ENCODE data around the gene VPS37D. TPM values are rescaled to one million over a fixed set of nuclear protein-coding genes. Genes with fewer than 3 reads are reported as not detected.

Gene VPS37D
- total RNA-seq, 1 experiment from 2014 or later, result 5.7 TPM

DNA sequence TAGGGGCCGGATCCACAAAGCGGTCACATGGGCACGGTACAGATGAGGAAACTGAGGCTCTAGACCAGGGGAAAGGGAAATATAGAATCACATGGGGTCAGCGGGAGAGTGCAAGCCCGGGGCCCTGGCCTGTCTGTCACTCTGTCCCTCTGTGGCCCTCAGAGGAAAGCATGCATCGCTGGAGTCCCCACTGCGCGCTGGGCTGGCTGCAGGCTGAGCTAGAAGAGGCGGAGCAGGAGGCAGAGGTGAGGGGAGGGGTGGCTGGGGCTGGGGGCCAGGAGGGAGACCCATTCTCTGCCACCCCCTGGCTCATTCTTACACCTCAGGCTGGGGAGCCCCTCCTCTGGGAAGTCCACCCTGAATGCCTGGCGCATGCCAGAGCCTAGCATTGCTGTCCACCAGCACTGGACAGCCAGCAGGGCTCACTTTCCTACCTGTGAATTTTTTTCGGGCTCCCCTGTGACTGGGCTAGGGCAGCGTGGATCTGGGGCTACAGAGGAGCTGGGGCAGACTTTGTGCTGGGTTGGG lies 2.3 kb downstream of the VPS37D start:
- CTCF ChIA-PET, result interaction anchor here (0.5 to 6.1 kb wide), 13 partner anchors 23 to 122 kb away, joined by 3 to 93 read pairs (median 7); no protein-coding TSS in a partner anchor
- no peak for DNase-seq (ENCODE audit: low spot score)
- no peak overlapping the region for H3K4me3 Mint-ChIP-seq

More for the DNA sequence above, 2.3 kb downstream of the VPS37D start:
- Mint-ChIP-seq H3K27me3 (ENCODE audit: low read depth) (peaks cover 14% of the 10 kb centered on the region), H3K4me1 (peaks cover 34% of the 10 kb centered on the region), H3K36me3 (no peaks in the 10 kb centered on the region), H3K9me3 (no peaks in the 10 kb centered on the region), H3K27ac (no peak overlapping the region)
- ATAC-seq, result no peak
- TF ChIP-seq, protein P1, sequence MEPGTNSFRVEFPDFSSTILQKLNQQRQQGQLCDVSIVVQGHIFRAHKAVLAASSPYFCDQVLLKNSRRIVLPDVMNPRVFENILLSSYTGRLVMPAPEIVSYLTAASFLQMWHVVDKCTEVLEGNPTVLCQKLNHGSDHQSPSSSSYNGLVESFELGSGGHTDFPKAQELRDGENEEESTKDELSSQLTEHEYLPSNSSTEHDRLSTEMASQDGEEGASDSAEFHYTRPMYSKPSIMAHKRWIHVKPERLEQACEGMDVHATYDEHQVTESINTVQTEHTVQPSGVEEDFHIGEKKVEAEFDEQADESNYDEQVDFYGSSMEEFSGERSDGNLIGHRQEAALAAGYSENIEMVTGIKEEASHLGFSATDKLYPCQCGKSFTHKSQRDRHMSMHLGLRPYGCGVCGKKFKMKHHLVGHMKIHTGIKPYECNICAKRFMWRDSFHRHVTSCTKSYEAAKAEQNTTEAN (CRISPR knock-in tag; IDR thresholded peaks at IDR 0.05), result no peak
- TF ChIP-seq JAZF1 (CRISPR knock-in tag; IDR thresholded peaks at IDR 0.05) (no peak), ELF4 (CRISPR knock-in tag; IDR thresholded peaks at IDR 0.05; ENCODE audit: low read depth) (no peak), FOXK1 (CRISPR knock-in tag; IDR thresholded peaks at IDR 0.05) (no peak), ZBTB21 (CRISPR knock-in tag; IDR thresholded peaks at IDR 0.05; ENCODE audit: borderline replicate concordance) (no peak), MXD4 (CRISPR knock-in tag; IDR thresholded peaks at IDR 0.05; ENCODE audit: borderline replicate concordance) (no peak), GTF2I (CRISPR knock-in tag; conservative IDR thresholded peaks at IDR 0.05) (no peak), ZNF671 (CRISPR knock-in tag; IDR thresholded peaks at IDR 0.05) (no peak), ZNF232 (CRISPR knock-in tag; IDR thresholded peaks at IDR 0.05) (no peak), CREB1 (CRISPR knock-in tag; IDR thresholded peaks at IDR 0.05) (no peak), TP53 (CRISPR knock-in tag; IDR thresholded peaks at IDR 0.05) (no peak)
- TF ChIP-seq, protein P2, sequence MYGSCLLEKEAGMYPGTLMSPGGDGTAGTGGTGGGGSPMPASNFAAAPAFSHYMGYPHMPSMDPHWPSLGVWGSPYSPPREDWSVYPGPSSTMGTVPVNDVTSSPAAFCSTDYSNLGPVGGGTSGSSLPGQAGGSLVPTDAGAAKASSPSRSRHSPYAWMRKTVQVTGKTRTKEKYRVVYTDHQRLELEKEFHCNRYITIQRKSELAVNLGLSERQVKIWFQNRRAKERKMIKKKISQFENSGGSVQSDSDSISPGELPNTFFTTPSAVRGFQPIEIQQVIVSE (CRISPR knock-in tag; IDR thresholded peaks at IDR 0.05; ENCODE audit: borderline replicate concordance), result no peak
- TF ChIP-seq, protein P3, sequence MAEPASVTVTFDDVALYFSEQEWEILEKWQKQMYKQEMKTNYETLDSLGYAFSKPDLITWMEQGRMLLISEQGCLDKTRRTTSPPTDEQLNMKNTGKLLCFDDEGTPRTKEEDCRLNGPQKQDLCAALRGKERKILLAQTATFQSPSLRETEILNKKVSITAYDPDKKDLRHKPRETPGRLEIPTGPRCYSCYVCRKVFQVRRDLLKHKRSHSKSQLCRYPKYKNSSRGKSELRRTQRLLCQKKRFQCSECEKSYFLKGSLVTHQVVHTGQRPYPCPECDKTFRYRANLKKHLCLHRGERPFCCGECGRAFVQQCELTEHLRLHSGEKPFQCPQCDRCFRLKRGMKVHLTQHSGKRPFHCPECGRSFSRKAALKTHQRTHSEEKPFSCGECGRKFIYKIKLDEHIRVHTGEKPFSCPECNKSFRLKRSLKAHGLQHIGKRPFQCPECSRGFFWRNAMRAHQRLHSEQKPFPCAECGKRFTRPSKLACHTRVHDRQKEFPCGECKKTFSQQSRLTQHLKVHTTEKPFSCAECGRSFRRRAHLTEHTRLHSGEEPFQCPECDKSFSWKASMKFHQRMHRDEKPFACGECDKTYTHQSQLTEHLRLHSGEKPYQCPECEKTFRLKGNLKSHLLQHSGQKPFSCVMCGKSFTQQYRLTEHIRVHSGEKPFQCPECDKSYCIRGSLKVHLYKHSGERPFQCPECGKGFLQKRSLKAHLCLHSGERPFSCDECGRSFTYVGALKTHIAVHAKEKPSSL (CRISPR knock-in tag; conservative IDR thresholded peaks at IDR 0.05), result no peak
- TF ChIP-seq, protein P4, sequence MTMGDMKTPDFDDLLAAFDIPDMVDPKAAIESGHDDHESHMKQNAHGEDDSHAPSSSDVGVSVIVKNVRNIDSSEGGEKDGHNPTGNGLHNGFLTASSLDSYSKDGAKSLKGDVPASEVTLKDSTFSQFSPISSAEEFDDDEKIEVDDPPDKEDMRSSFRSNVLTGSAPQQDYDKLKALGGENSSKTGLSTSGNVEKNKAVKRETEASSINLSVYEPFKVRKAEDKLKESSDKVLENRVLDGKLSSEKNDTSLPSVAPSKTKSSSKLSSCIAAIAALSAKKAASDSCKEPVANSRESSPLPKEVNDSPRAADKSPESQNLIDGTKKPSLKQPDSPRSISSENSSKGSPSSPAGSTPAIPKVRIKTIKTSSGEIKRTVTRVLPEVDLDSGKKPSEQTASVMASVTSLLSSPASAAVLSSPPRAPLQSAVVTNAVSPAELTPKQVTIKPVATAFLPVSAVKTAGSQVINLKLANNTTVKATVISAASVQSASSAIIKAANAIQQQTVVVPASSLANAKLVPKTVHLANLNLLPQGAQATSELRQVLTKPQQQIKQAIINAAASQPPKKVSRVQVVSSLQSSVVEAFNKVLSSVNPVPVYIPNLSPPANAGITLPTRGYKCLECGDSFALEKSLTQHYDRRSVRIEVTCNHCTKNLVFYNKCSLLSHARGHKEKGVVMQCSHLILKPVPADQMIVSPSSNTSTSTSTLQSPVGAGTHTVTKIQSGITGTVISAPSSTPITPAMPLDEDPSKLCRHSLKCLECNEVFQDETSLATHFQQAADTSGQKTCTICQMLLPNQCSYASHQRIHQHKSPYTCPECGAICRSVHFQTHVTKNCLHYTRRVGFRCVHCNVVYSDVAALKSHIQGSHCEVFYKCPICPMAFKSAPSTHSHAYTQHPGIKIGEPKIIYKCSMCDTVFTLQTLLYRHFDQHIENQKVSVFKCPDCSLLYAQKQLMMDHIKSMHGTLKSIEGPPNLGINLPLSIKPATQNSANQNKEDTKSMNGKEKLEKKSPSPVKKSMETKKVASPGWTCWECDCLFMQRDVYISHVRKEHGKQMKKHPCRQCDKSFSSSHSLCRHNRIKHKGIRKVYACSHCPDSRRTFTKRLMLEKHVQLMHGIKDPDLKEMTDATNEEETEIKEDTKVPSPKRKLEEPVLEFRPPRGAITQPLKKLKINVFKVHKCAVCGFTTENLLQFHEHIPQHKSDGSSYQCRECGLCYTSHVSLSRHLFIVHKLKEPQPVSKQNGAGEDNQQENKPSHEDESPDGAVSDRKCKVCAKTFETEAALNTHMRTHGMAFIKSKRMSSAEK (CRISPR knock-in tag; IDR thresholded peaks at IDR 0.05; ENCODE audit: borderline replicate concordance), result no peak
- TF ChIP-seq, protein P5, sequence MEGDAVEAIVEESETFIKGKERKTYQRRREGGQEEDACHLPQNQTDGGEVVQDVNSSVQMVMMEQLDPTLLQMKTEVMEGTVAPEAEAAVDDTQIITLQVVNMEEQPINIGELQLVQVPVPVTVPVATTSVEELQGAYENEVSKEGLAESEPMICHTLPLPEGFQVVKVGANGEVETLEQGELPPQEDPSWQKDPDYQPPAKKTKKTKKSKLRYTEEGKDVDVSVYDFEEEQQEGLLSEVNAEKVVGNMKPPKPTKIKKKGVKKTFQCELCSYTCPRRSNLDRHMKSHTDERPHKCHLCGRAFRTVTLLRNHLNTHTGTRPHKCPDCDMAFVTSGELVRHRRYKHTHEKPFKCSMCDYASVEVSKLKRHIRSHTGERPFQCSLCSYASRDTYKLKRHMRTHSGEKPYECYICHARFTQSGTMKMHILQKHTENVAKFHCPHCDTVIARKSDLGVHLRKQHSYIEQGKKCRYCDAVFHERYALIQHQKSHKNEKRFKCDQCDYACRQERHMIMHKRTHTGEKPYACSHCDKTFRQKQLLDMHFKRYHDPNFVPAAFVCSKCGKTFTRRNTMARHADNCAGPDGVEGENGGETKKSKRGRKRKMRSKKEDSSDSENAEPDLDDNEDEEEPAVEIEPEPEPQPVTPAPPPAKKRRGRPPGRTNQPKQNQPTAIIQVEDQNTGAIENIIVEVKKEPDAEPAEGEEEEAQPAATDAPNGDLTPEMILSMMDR (IDR thresholded peaks at IDR 0.05), result no peak
- TF ChIP-seq, protein P6, sequence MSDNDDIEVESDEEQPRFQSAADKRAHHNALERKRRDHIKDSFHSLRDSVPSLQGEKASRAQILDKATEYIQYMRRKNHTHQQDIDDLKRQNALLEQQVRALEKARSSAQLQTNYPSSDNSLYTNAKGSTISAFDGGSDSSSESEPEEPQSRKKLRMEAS (CRISPR knock-in tag; IDR thresholded peaks at IDR 0.05), result no peak
- POLR2A ChIA-PET, result interaction anchor here (0.6 to 1.0 kb wide), 3 partner anchors 14 to 49 kb away, joined by 3 to 5 read pairs (median 3); partner anchors contain the start of gene MLXIPL

All from WTC11 (cell line).